K562 (cell line): ENCODE measurements around the gene CUX1. TPM values are rescaled to one million over a fixed set of nuclear protein-coding genes. Genes with fewer than 3 reads are reported as not detected.

Experiments
- CAMTA2 ChIP-seq: fragments of 250-450 bp; sonication (Bioruptor Pico); conservative IDR thresholded peaks from 2 replicates; pipeline ENCODE4 v1.5.1; 2022
- CC2D1A ChIP-seq: fragments of 450-650 bp; IDR thresholded peaks from 2 replicates; pipeline ENCODE4 v1.6.1; 2017; ENCODE audit warnings: mild to moderate bottlenecking
- FOXA3 ChIP-seq, 2 experiments: fragments of 450-650 bp in 1 of 2; sonication (generic) in 1 of 2; formaldehyde crosslinking; IDR thresholded peaks in 1 of 2; conservative IDR thresholded peaks in 1 of 2; 2 replicates each; pipeline versions ENCODE4 v1.4.0 to v1.8.0; 2020 to 2022; ENCODE audit warnings: mild to moderate bottlenecking in 2 of 2, missing genetic modification reagents in 1 of 2
- MEIS2 ChIP-seq: fragments of 450-650 bp; IDR thresholded peaks from 2 replicates; pipeline ENCODE4 v1.6.1; 2014; ENCODE audit warnings: mild to moderate bottlenecking; ENCODE audit not compliant: partially characterized antibody
- STAT5B ChIP-seq: fragments of 250-450 bp; sonication (Bioruptor Pico); IDR thresholded peaks from 2 replicates; pipeline ENCODE4 v1.8.0; 2021; ENCODE audit warnings: mild to moderate bottlenecking, inconsistent platforms
- polyA plus RNA-seq, 8 experiments: library from polyadenylated mRNA; depleted of rRNA in 4 of 8; stranded (reverse) in 5 of 8; unstranded in 3 of 8; fragments of >200 nt; fragmentation: Nextera tagmentation in 2 of 8; fragmentation: Illumina TruSeq in 1 of 8; extraction: Ambion mirVana in 2 of 8; extraction: Trizol in 1 of 8; gene quantifications; 2 replicates each; pipeline versions ENCODE4 v1.2.1 to v1.2.3, GENCODE V29; 2011 to 2014; ENCODE audit warnings: inconsistent platforms in 1 of 8, missing spikeins in 1 of 8
- total RNA-seq, 7 experiments: library from RNA; depleted of rRNA in 6 of 7; stranded (reverse); fragments of >200 nt in 6 of 7; fragmentation: Illumina TruSeq in 2 of 7; extraction: Trizol in 2 of 7; gene quantifications; 2 replicates each; pipeline versions ENCODE4 v1.2.1 to v1.2.3, GENCODE V29; 2011 to 2021; ENCODE audit warnings: low replicate concordance in 1 of 7
- TF ChIP-seq, protein P1 (sequence below): IDR thresholded peaks from 2 replicates; pipeline ENCODE4 v1.6.1; 2011; ENCODE audit warnings: borderline replicate concordance, low read depth, mild to moderate bottlenecking, moderate library complexity, low read length; ENCODE audit not compliant: insufficient read depth, poor library complexity, severe bottlenecking
- TF ChIP-seq, protein P2 (sequence below): fragments of 450-650 bp; IDR thresholded peaks from 2 replicates; pipeline ENCODE4 v1.6.1; 2016; ENCODE audit warnings: missing biosample characterization, missing genetic modification characterization
- TF ChIP-seq, protein P3 (sequence below): fragments of 450-650 bp; IDR thresholded peaks from 2 replicates; pipeline ENCODE4 v1.6.1; 2016; ENCODE audit warnings: low read depth
- TF ChIP-seq, protein P4 (sequence below): sonication (generic); formaldehyde crosslinking; IDR thresholded peaks from 2 replicates; pipeline ENCODE4 v1.8.1; 2022; ENCODE audit warnings: missing genetic modification reagents
- TF ChIP-seq, protein P5 (sequence below): sonication (generic); formaldehyde crosslinking; IDR thresholded peaks from 2 replicates; pipeline ENCODE4 v1.8.1; 2023; ENCODE audit warnings: mild to moderate bottlenecking, missing genetic modification reagents

The CUX1 gene
- total and polyA plus RNA-seq, 9 of the 15 experiments (the other 6 are each of a cell fraction or from before 2014, with no cell fraction given), result 3.6 to 55.3 (median 25.2) TPM

DNA sequence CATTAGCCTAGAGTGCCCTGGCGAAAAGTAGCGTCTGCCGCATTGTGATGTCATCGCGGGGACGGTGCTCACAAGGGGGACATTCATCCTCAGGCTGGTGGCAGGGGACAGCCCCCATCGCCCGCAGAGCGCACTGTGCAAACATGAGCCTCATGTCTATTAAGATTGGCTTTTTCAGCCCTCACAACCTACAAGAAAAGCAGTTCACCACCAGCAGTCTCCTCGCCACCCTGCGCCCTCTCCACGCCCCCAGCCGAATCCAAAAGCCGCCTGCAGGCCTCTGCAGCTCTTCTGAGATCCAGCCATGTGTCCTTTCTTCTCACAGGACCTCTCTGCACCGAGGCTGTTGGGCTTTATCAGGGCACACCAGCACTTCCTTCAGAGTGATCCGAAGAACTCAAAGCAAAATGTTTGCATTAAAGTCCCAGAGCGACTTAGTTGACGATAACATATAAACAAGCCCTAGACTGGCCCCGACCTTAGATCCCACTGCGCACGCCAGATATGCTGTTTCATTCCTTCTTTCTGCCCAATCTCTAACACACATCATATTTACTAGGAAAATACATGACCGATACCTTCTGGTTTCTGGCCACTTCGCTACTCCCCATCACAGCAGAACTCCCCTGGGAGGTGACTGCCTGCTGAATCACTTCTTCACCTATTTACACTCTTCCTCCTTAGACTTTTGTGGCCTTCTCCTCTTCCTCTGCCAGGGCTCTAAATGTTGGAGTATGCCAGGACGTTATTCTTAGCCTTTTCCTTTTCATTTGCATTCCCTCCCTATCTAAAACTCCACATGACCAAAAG, 263.2 kb downstream of the CUX1 start (continued):
- TF ChIP-seq, protein P1, sequence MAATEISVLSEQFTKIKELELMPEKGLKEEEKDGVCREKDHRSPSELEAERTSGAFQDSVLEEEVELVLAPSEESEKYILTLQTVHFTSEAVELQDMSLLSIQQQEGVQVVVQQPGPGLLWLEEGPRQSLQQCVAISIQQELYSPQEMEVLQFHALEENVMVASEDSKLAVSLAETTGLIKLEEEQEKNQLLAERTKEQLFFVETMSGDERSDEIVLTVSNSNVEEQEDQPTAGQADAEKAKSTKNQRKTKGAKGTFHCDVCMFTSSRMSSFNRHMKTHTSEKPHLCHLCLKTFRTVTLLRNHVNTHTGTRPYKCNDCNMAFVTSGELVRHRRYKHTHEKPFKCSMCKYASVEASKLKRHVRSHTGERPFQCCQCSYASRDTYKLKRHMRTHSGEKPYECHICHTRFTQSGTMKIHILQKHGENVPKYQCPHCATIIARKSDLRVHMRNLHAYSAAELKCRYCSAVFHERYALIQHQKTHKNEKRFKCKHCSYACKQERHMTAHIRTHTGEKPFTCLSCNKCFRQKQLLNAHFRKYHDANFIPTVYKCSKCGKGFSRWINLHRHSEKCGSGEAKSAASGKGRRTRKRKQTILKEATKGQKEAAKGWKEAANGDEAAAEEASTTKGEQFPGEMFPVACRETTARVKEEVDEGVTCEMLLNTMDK, result peak; percentile 11
- TF ChIP-seq, protein P2, sequence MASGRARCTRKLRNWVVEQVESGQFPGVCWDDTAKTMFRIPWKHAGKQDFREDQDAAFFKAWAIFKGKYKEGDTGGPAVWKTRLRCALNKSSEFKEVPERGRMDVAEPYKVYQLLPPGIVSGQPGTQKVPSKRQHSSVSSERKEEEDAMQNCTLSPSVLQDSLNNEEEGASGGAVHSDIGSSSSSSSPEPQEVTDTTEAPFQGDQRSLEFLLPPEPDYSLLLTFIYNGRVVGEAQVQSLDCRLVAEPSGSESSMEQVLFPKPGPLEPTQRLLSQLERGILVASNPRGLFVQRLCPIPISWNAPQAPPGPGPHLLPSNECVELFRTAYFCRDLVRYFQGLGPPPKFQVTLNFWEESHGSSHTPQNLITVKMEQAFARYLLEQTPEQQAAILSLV (tag), result no peak
- TF ChIP-seq, protein P3, sequence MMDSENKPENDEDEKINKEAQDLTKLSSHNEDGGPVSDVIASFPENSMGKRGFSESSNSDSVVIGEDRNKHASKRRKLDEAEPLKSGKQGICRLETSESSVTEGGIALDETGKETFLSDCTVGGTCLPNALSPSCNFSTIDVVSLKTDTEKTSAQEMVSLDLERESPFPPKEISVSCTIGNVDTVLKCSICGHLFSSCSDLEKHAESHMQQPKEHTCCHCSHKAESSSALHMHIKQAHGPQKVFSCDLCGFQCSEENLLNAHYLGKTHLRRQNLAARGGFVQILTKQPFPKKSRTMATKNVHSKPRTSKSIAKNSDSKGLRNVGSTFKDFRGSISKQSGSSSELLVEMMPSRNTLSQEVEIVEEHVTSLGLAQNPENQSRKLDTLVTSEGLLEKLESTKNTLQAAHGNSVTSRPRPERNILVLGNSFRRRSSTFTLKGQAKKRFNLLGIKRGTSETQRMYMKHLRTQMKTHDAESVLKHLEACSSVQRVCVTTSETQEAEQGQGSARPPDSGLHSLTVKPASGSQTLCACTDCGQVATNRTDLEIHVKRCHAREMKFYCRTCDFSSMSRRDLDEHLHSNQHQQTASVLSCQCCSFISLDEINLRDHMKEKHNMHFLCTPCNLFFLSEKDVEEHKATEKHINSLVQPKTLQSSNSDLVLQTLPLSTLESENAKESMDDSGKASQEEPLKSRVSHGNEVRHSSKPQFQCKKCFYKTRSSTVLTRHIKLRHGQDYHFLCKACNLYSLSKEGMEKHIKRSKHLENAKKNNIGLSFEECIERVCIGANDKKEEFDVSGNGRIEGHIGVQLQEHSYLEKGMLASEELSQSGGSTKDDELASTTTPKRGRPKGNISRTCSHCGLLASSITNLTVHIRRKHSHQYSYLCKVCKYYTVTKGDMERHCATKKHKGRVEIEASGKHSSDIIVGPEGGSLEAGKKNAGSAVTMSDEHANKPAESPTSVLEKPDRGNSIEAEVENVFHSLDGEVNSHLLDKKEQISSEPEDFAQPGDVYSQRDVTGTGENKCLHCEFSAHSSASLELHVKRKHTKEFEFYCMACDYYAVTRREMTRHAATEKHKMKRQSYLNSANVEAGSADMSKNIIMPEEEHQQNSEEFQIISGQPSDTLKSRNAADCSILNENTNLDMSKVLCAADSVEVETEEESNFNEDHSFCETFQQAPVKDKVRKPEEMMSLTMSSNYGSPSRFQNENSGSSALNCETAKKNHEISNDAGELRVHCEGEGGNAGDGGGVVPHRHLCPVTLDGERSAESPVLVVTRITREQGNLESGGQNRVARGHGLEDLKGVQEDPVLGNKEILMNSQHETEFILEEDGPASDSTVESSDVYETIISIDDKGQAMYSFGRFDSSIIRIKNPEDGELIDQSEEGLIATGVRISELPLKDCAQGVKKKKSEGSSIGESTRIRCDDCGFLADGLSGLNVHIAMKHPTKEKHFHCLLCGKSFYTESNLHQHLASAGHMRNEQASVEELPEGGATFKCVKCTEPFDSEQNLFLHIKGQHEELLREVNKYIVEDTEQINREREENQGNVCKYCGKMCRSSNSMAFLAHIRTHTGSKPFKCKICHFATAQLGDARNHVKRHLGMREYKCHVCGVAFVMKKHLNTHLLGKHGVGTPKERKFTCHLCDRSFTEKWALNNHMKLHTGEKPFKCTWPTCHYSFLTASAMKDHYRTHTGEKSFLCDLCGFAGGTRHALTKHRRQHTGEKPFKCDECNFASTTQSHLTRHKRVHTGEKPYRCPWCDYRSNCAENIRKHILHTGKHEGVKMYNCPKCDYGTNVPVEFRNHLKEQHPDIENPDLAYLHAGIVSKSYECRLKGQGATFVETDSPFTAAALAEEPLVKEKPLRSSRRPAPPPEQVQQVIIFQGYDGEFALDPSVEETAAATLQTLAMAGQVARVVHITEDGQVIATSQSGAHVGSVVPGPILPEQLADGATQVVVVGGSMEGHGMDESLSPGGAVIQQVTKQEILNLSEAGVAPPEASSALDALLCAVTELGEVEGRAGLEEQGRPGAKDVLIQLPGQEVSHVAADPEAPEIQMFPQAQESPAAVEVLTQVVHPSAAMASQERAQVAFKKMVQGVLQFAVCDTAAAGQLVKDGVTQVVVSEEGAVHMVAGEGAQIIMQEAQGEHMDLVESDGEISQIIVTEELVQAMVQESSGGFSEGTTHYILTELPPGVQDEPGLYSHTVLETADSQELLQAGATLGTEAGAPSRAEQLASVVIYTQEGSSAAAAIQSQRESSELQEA, result 0 out of 2 replicates have a peak, but pooled peaks have one; percentile 10
- TF ChIP-seq, protein P4, sequence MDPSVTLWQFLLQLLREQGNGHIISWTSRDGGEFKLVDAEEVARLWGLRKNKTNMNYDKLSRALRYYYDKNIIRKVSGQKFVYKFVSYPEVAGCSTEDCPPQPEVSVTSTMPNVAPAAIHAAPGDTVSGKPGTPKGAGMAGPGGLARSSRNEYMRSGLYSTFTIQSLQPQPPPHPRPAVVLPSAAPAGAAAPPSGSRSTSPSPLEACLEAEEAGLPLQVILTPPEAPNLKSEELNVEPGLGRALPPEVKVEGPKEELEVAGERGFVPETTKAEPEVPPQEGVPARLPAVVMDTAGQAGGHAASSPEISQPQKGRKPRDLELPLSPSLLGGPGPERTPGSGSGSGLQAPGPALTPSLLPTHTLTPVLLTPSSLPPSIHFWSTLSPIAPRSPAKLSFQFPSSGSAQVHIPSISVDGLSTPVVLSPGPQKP (CRISPR knock-in tag), result no peak
- TF ChIP-seq MEIS2 (peak; percentile 50), CC2D1A (peak; percentile 94), CAMTA2 (no peak), FOXA3 (CRISPR knock-in tag; conservative IDR thresholded peaks at IDR 0.05 in 1 of 2, IDR thresholded peaks at IDR 0.05 in 1 of 2) (peak; percentile 45 to 55; a peak in 2 of 4 replicates), STAT5B (CRISPR knock-in tag) (no peak)
- TF ChIP-seq, protein P5, sequence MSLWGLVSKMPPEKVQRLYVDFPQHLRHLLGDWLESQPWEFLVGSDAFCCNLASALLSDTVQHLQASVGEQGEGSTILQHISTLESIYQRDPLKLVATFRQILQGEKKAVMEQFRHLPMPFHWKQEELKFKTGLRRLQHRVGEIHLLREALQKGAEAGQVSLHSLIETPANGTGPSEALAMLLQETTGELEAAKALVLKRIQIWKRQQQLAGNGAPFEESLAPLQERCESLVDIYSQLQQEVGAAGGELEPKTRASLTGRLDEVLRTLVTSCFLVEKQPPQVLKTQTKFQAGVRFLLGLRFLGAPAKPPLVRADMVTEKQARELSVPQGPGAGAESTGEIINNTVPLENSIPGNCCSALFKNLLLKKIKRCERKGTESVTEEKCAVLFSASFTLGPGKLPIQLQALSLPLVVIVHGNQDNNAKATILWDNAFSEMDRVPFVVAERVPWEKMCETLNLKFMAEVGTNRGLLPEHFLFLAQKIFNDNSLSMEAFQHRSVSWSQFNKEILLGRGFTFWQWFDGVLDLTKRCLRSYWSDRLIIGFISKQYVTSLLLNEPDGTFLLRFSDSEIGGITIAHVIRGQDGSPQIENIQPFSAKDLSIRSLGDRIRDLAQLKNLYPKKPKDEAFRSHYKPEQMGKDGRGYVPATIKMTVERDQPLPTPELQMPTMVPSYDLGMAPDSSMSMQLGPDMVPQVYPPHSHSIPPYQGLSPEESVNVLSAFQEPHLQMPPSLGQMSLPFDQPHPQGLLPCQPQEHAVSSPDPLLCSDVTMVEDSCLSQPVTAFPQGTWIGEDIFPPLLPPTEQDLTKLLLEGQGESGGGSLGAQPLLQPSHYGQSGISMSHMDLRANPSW, result no peak; the same call in 1 of the 2 replicates
